Astrocyte (in vitro differentiated cells and primary cell): ENCODE data around the gene KMT2A. TPM values are rescaled to one million over a fixed set of nuclear protein-coding genes. Genes with fewer than 3 reads are reported as not detected.

Source experiments
- DNase-seq: peaks from one replicate; pipeline ENCODE4 v3.0.0-alpha.2; 2010; ENCODE audit warnings: low read depth
- FAIRE-seq: peaks from 2 replicates; lab custom pipeline; 2011; peaks lifted over from hg19 to GRCh38; lab: Jason Lieb, UNC
- H2AFZ ChIP-seq: 2 replicates; pipeline ENCODE4 v1.6.0; 2012; ENCODE audit warnings: low read depth, low read length, inconsistent platforms
- H3K27ac ChIP-seq: 2 replicates; pipeline ENCODE4 v1.5.1; 2011; ENCODE audit warnings: low read depth, low read length, inconsistent platforms
- H3K27me3 ChIP-seq: 2 replicates; pipeline ENCODE4 v1.6.0; 2011; ENCODE audit warnings: low read length, inconsistent platforms; ENCODE audit not compliant: insufficient read depth
- H3K36me3 ChIP-seq: 2 replicates; pipeline ENCODE4 v1.5.1; 2011; ENCODE audit warnings: low read length, inconsistent platforms; ENCODE audit not compliant: insufficient read depth
- H3K4me1 ChIP-seq: 2 replicates; pipeline ENCODE4 v1.5.1; 2011; ENCODE audit warnings: low read length, inconsistent platforms; ENCODE audit not compliant: insufficient read depth
- H3K4me2 ChIP-seq: 2 replicates; pipeline ENCODE4 v1.6.0; 2012; ENCODE audit warnings: low read length, inconsistent platforms
- H3K4me3 ChIP-seq: 2 replicates; pipeline ENCODE4 v1.5.1; 2011; ENCODE audit warnings: low read depth, mild to moderate bottlenecking, low read length, inconsistent platforms; ENCODE audit not compliant: insufficient read depth
- H3K79me2 ChIP-seq: 2 replicates; pipeline ENCODE4 v1.6.0; 2012; ENCODE audit warnings: mild to moderate bottlenecking, low read length, inconsistent platforms; ENCODE audit not compliant: insufficient read depth
- H3K9ac ChIP-seq: 2 replicates; pipeline ENCODE4 v1.6.0; 2012; ENCODE audit warnings: mild to moderate bottlenecking, low read length, inconsistent platforms
- H3K9me3 ChIP-seq: 2 replicates; pipeline ENCODE4 v1.5.1; 2012; ENCODE audit warnings: low read depth, mild to moderate bottlenecking, low read length, inconsistent platforms; ENCODE audit not compliant: insufficient read depth
- H4K20me1 ChIP-seq: 2 replicates; pipeline ENCODE4 v1.6.0; 2012; ENCODE audit warnings: low read length, inconsistent platforms; ENCODE audit not compliant: insufficient read depth
- H3K27ac Mint-ChIP-seq: one replicate; pipeline ENCODE4 v1.8.0; 2021; ENCODE audit warnings: mild to moderate bottlenecking, mixed read lengths; ENCODE audit not compliant: unreplicated experiment
- H3K27me3 Mint-ChIP-seq: one replicate; pipeline ENCODE4 v1.8.0; 2021; ENCODE audit warnings: low read depth, mixed read lengths; ENCODE audit not compliant: unreplicated experiment
- H3K36me3 Mint-ChIP-seq: one replicate; pipeline ENCODE4 v1.8.0; 2021; ENCODE audit warnings: low read depth, mixed read lengths; ENCODE audit not compliant: unreplicated experiment
- H3K4me1 Mint-ChIP-seq: one replicate; pipeline ENCODE4 v1.8.0; 2021; ENCODE audit warnings: low read depth, mixed read lengths; ENCODE audit not compliant: unreplicated experiment
- H3K4me3 Mint-ChIP-seq: one replicate; pipeline ENCODE4 v1.8.0; 2021; ENCODE audit warnings: mild to moderate bottlenecking, moderate library complexity, mixed read lengths; ENCODE audit not compliant: unreplicated experiment
- H3K9me3 Mint-ChIP-seq: one replicate; pipeline ENCODE4 v1.8.0; 2021; ENCODE audit warnings: mild to moderate bottlenecking, mixed read lengths; ENCODE audit not compliant: unreplicated experiment
- CTCF ChIP-seq: IDR thresholded peaks from 2 replicates; pipeline ENCODE4 v1.5.1; 2011; ENCODE audit warnings: low read depth, mild to moderate bottlenecking, inconsistent platforms, low read length, moderate library complexity; ENCODE audit not compliant: insufficient read depth
- EZH2 ChIP-seq: IDR thresholded peaks from 2 replicates; pipeline ENCODE4 v1.6.1; 2012; ENCODE audit warnings: mild to moderate bottlenecking, low read length, inconsistent platforms; ENCODE audit not compliant: insufficient read depth
- total RNA-seq: library from RNA; stranded (reverse); gene quantifications from 2 replicates; pipeline ENCODE4 v1.2.1, GENCODE V29; 2021

Gene KMT2A
- total RNA-seq, 1 donor from 2014 or later = 60.0 TPM

DNA sequence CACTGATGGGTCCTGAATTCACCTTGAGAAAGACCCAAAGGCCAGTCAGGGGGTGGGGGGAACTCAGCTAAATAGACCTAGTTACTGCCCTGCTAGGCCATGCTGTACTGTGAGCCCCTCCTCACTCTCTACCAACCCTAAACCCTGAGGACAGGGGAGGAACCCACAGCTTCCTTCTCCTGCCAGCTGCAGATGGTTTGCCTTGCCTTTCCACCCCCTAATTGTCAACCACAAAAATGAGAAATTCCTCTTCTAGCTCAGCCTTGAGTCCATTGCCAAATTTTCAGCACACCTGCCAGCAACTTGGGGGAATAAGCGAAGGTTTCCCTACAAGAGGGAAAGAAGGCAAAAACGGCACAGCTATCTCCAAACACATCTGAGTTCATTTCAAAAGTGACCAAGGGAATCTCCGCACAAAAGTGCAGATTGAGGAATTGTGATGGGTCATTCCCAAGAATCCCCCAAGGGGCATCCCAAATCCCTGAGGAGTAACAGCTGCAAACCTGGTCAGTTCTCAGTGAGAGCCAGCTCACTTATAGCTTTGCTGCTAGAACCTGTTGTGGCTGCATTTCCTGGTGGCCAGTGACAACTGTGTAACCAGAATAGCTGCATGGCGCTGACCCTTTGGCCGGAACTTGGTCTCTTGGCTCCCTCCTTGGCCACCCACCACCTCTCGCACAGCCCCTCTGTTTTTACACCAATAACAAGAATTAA is 88.6 kb downstream of the KMT2A start:
- Histone ChIP-seq H3K4me2 (no peak overlapping the region), H3K79me2 (no peaks in the 10 kb centered on the region), H2AFZ (no peak overlapping the region), H3K9me3 (no peaks in the 10 kb centered on the region), H3K36me3 (peaks cover 38% of the 10 kb centered on the region), H3K4me3 (no peak overlapping the region), H4K20me1 (peaks cover 14% of the 10 kb centered on the region), H3K27me3 (no peaks in the 10 kb centered on the region), H3K4me1 (peaks cover under 1% of the 10 kb centered on the region), H3K27ac (no peak overlapping the region), H3K9ac (no peak overlapping the region)
- DNase-seq = no peak
- Mint-ChIP-seq H3K4me3 (no peak overlapping the region), H3K27ac (no peak overlapping the region), H3K4me1 (peaks cover 3% of the 10 kb centered on the region), H3K9me3 (no peaks in the 10 kb centered on the region), H3K27me3 (no peaks in the 10 kb centered on the region), H3K36me3 (peaks cover 18% of the 10 kb centered on the region)
- TF ChIP-seq EZH2 (no peak), CTCF (no peak)
- FAIRE-seq = no peak

DNA sequence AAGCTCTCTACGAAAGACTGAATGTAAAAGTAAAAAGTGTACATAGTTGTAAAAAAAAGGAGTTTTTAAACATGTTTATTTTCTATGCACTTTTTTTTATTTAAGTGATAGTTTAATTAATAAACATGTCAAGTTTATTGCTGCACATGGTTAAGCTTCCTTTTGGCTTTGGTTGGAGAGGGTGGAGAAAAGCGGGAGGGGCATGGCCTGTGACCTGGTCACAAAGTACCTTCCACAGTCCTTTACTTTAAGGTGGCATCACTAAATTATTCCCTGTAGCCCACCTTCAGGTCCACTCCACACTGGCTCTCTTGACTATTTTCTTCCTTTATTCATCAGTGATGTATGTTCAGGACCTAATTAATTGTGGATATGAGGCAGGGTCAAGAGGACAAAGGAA is 90.4 kb downstream of the KMT2A start:
- Mint-ChIP-seq H3K4me3 (no peak overlapping the region), H3K36me3 (peaks cover 11% of the 10 kb centered on the region), H3K27me3 (no peaks in the 10 kb centered on the region), H3K27ac (no peak overlapping the region), H3K4me1 (peaks cover 6% of the 10 kb centered on the region), H3K9me3 (no peaks in the 10 kb centered on the region)
- Histone ChIP-seq H4K20me1 (peaks cover 14% of the 10 kb centered on the region), H3K4me2 (no peak overlapping the region), H3K4me1 (peaks cover 12% of the 10 kb centered on the region), H3K9ac (no peak overlapping the region), H3K27me3 (no peaks in the 10 kb centered on the region), H3K4me3 (no peak overlapping the region), H3K9me3 (no peaks in the 10 kb centered on the region), H3K79me2 (no peaks in the 10 kb centered on the region), H3K27ac (no peak overlapping the region), H2AFZ (no peak overlapping the region), H3K36me3 (peaks cover 22% of the 10 kb centered on the region)
- TF ChIP-seq CTCF (no peak), EZH2 (no peak)
- no peak for DNase-seq
- FAIRE-seq = no peak

- FAIRE-seq = no peak
- H3K27ac Mint-ChIP-seq = no peak within 1 kb of the TSS
- no peak within 1 kb of the TSS for H3K4me3 Mint-ChIP-seq
- no peaks in the 10 kb centered on the region for H3K27me3 ChIP-seq
- no peak within 1 kb of the TSS for H3K4me2 ChIP-seq
- H3K4me1 Mint-ChIP-seq = peaks cover 6% of the 10 kb centered on the region
- no peak within 1 kb of the TSS for H3K9ac ChIP-seq
- DNase-seq = no peak
- H3K79me2 ChIP-seq = no peaks in the 10 kb centered on the region
- H4K20me1 ChIP-seq = peaks cover 11% of the 10 kb centered on the region
- peaks cover 11% of the 10 kb centered on the region for H3K36me3 Mint-ChIP-seq
- H3K9me3 ChIP-seq = no peaks in the 10 kb centered on the region
- no peak within 1 kb of the TSS for H3K4me3 ChIP-seq
- no peak within 1 kb of the TSS for H2AFZ ChIP-seq
- no peaks in the 10 kb centered on the region for H3K9me3 Mint-ChIP-seq
- TF ChIP-seq CTCF = no peak
- TF ChIP-seq EZH2 = no peak
- H3K4me1 ChIP-seq = peaks cover 14% of the 10 kb centered on the region
- H3K27me3 Mint-ChIP-seq = no peaks in the 10 kb centered on the region
- no peak within 1 kb of the TSS for H3K27ac ChIP-seq
- peaks cover 18% of the 10 kb centered on the region for H3K36me3 ChIP-seq
These were observed 90.8 kb downstream of the KMT2A start, which contains the start of gene TTC36 for GRCh38 chr11:118527109-118527508. Gene TTC36 (plus strand): TSS chr11:118527474. CDS start chr11:118527495, 21 bp downstream.
